Body of pancreas (tissue), 4 donors: ENCODE data around the gene TMEM79. TPM values are rescaled to one million over a fixed set of nuclear protein-coding genes. Genes with fewer than 3 reads are reported as not detected.

Experiments
- ATAC-seq: fragments of 150-250 bp; one replicate; pipeline ENCODE4 v1.9.1; 2016
- DNase-seq, 4 donors: peaks; one replicate each; pipeline ENCODE4 v3.0.0-alpha.2; 2019
- H3K27ac ChIP-seq, 4 donors: fragments of 200-600 bp; sonication (generic); 1 replicate in 3 of 4; 2 replicates in 1 of 4; pipeline versions ENCODE4 v1.5.1 to v1.6.1; 2016 to 2019; ENCODE audit warnings: mild to moderate bottlenecking in 1 of 4, mixed read lengths in 1 of 4, moderate library complexity in 1 of 4
- H3K27me3 ChIP-seq, 2 donors: fragments of 200-600 bp; sonication (generic); one replicate each; pipeline ENCODE4 v1.6.0; 2016; ENCODE audit warnings: mild to moderate bottlenecking in 1 of 2
- H3K36me3 ChIP-seq, 2 donors: fragments of 200-600 bp; sonication (generic); replicated peaks in 1 of 2; 2 replicates each; pipeline ENCODE4 v1.5.1; 2016; ENCODE audit warnings: low read depth in 2 of 2; ENCODE audit not compliant: insufficient read depth in 1 of 2
- H3K4me1 ChIP-seq: fragments of 200-600 bp; sonication (generic); one replicate; pipeline ENCODE4 v1.6.0; 2016
- H3K4me3 ChIP-seq, 2 donors: fragments of 200-600 bp; sonication (generic); 1 replicate in 1 of 2; 2 replicates in 1 of 2; pipeline ENCODE4 v1.5.1; 2016 to 2019
- H3K9me3 ChIP-seq, 3 donors: fragments of 200-600 bp; sonication (generic); 1 replicate in 2 of 3; 2 replicates in 1 of 3; pipeline ENCODE4 v1.5.1; 2016
- POLR2A ChIP-seq, 3 donors: fragments of 450-650 bp; IDR thresholded peaks; one replicate each; pipeline ENCODE4 v1.6.1; 2016; ENCODE audit warnings: antibody characterized with exemption in 3 of 3, mild to moderate bottlenecking in 2 of 3
- WGBS, 2 donors: methylation state at CpG; one replicate each; pipeline ENCODE4 v1.1.5; 2017; 5-methylcytosine and 5-hydroxymethylcytosine counted together
- intact Hi-C: fragments of 100-400 bp; cut with DNase I; formaldehyde crosslinking; loops from one replicate; pipeline ENCODE4 v1.15.1; 2023
- total RNA-seq, 2 donors: library from RNA; depleted of rRNA; stranded (reverse); fragments of >200 nt; gene quantifications; one replicate each; pipeline ENCODE4 v1.1.0, GENCODE V29; 2016
- TF ChIP-seq, protein P1 (sequence below), 7 experiments: fragments of 450-650 bp in 4 of 7; fragments of 200-600 bp in 3 of 7; sonication (generic) in 3 of 7; IDR thresholded peaks; one replicate each; pipeline ENCODE4 v1.5.1; 2016 to 2019; ENCODE audit warnings: antibody characterized with exemption in 7 of 7

Gene TMEM79
- total RNA-seq, 2 donors from 2014 or later, result 2.3 TPM; not detected in 1

DNA sequence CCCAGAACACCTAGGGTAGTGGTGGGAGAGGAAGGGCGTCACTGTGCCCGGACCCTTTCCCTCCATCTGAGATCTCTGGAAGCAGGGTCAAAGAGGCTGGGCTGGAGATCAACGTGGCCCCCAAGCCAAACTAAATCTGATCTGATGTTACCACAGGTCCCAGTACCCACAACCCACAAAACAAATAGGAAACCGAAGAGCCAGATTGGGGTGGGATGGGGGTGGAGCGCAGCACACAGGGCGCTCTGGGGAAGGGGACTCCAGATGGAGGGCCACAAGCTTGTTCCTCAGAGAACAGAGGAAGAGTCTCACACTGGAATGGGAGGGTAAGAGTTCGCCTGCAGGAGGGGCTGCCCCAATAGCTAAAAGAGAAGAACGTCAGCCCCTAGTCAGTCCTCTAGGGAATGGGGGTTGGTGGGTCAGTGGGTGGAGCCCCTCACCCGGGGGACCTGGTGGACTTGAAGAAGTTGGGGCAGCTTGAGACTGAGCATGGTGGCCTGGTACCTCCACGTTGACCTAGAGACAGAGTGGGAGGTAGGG lies 37.8 kb upstream of the TMEM79 start:
- Histone ChIP-seq H3K4me3 (no peak overlapping the region), H3K36me3 (peaks cover 0 to 15% of the 10 kb centered on the region in 2 donors), H3K4me1 (peaks cover 29% of the 10 kb centered on the region), H3K27ac (no peak overlapping the region), H3K27me3 (no peaks in the 10 kb centered on the region), H3K9me3 (no peaks in the 10 kb centered on the region)
- 48 to 66% methylated on average over 10 of the region's 10 CpGs for WGBS, 2 donors
- DNase-seq (no peak), ATAC-seq (no peak)
- TF ChIP-seq POLR2A (IDR thresholded peaks at IDR 0.05), result no peak
- TF ChIP-seq, protein P1, sequence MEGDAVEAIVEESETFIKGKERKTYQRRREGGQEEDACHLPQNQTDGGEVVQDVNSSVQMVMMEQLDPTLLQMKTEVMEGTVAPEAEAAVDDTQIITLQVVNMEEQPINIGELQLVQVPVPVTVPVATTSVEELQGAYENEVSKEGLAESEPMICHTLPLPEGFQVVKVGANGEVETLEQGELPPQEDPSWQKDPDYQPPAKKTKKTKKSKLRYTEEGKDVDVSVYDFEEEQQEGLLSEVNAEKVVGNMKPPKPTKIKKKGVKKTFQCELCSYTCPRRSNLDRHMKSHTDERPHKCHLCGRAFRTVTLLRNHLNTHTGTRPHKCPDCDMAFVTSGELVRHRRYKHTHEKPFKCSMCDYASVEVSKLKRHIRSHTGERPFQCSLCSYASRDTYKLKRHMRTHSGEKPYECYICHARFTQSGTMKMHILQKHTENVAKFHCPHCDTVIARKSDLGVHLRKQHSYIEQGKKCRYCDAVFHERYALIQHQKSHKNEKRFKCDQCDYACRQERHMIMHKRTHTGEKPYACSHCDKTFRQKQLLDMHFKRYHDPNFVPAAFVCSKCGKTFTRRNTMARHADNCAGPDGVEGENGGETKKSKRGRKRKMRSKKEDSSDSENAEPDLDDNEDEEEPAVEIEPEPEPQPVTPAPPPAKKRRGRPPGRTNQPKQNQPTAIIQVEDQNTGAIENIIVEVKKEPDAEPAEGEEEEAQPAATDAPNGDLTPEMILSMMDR (IDR thresholded peaks at IDR 0.05), result no peak
- intact Hi-C loops, result no loop called here

DNA sequence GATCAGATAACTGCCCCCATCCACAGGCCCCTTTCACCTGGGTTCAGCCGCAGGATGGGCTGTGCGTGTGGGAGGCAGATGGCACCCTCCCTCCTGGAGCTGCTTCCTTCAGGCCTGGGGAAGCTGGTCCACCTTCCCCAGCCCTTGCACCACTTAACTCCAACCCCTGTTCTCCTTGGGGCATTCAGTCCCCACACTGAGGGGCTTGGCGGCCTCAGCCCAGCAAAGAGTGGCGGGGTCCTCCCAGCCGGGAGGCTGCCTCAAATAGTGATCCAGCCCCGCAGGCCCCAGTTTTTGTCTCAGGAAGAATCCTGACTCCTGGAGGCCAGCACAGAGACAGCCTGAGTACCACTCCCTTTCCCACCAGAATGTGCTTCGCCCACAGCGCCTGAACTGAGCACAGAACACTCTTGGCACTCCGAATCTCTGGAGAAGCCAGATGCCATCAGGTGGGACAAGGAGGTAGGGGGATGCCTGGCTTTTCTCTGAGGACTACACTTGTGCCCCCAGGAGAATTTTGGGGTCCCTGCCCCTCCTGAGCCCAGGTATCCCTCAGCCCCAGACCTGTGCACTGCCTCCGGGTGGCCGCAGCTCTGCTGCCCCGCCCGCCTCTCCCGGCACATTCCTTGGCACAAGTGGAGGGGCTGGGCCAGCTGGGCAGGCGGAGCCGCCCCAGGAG lies 37.2 kb upstream of the TMEM79 start:
- intact Hi-C loops, result no loop called here
- 45 to 56% methylated on average over 4 to 16 of the region's 16 CpGs for WGBS, 2 donors
- no peak overlapping the region for H3K4me3 ChIP-seq

DNA sequence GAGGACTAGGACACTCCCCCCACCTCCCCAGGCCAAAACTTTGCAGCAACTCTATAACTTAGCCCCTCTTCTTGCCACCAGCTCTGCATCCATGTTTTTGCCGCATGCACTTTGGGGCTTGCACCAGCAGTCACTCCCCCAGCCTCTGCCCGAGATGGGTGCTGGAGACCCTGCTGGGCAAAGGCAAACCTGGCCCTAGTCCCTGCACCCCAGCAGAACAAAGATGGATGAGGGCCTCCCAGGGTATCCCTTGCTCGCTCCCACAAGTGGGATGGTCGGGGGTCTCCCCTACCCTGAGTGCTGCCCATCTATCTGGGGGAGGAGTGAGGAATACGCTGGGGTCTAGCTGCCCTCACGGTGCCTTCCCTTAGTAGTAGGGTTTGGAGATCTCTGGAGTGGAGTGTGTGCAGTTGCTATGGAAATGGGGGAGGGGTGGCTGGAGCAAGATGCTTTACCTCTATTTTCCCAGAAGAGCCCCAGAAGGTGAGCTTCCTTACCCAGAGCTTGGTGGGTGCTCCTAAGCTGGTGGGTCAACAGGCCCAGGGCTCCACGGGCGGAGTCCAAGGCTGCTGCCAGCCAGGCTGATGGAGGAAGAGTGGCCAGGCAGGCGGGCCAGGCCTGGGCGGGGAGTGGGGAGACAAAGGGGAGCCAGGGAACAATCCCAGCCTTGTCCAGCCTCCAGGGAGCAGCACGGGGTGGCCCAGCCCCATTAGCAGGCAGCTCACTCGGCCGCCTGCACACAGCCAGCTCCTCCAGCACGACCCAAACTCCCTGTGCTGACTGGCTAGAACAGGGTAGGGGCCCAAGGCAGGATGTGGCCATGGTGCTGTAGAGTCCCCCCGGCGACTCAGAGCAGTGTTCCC lies 36.4 kb upstream of the TMEM79 start, which contains the start of gene PAQR6:
TSS of gene PAQR6 (minus strand) at position 597 of the 863 bp plus-strand sequence. CDS start 1,325 bp downstream, outside the sequence.
- ATAC-seq, result peak; percentile 41
- no peak within 1 kb of the TSS for H3K27ac ChIP-seq
- H3K9me3 ChIP-seq, result no peaks in the 10 kb centered on the region
- DNase-seq, result peak; percentile 31 to 50 (median 37)
- no peaks in the 10 kb centered on the region for H3K27me3 ChIP-seq
- peaks cover 7 to 28% of the 10 kb centered on the region in 2 donors for H3K36me3 ChIP-seq
- intact Hi-C loops, result no loop called here
- H3K4me3 ChIP-seq, result no peak within 1 kb of the TSS
- H3K4me1 ChIP-seq, result peaks cover 29% of the 10 kb centered on the region
- no peak for TF ChIP-seq POLR2A (IDR thresholded peaks at IDR 0.05)
- TF ChIP-seq, protein P1 (IDR thresholded peaks at IDR 0.05), result no peak
- WGBS, 2 donors, result 28 to 51% methylated on average over 8 to 15 of the region's 16 CpGs

More for the DNA sequence above, 37.2 kb upstream of the TMEM79 start:
- Histone ChIP-seq H3K27ac (no peak overlapping the region), H3K27me3 (no peaks in the 10 kb centered on the region), H3K4me1 (peaks cover 29% of the 10 kb centered on the region), H3K9me3 (no peaks in the 10 kb centered on the region), H3K36me3 (peaks cover 0 to 20% of the 10 kb centered on the region in 2 donors)
- TF ChIP-seq, protein P1 (IDR thresholded peaks at IDR 0.05), result no peak
- no peak for TF ChIP-seq POLR2A (IDR thresholded peaks at IDR 0.05)
- DNase-seq, result peak in 3 of 4 donors; percentile 27 to 36 (median 33)
- no peak for ATAC-seq

DNA sequence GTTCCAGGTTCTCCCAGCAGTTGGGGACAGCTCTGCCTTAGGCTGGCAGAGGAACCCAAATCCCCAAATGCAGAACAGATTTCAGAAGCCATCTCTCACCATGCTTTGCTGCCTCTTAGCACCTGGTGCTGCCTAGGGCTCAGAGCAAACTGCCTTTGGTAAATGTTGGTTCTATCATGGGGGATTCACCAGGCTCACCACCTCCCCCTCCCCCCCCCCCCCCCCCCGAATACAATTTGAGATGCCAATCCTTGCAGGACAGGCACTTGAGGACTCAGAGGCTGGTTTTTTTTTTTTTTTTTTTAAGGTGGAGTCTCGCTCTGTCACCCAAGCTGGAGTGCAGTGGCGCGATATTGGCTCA lies 35.8 kb upstream of the TMEM79 start:
- DNase-seq, result no peak
- no peaks in the 10 kb centered on the region for H3K27me3 ChIP-seq
- intact Hi-C loops, result no loop called here
- no peak overlapping the region for H3K27ac ChIP-seq
- ATAC-seq, result peak; percentile 7
- peaks cover 29% of the 10 kb centered on the region for H3K4me1 ChIP-seq
- TF ChIP-seq, protein P1 (IDR thresholded peaks at IDR 0.05), result no peak
- TF ChIP-seq POLR2A (IDR thresholded peaks at IDR 0.05), result no peak
- no peaks in the 10 kb centered on the region for H3K9me3 ChIP-seq
- peaks cover 8 to 29% of the 10 kb centered on the region in 2 donors for H3K36me3 ChIP-seq
- no peak overlapping the region for H3K4me3 ChIP-seq
- WGBS, 2 donors, result 65 to 72% methylated on average over 4 of the region's 4 CpGs
